Thymus (tissue), 11 donors: Measurements from ENCODE around the gene CD101. TPM values are rescaled to one million over a fixed set of nuclear protein-coding genes. Genes with fewer than 3 reads are reported as not detected.
A peak's percentile ranks its signal among the peaks of the same experiment; 100 is the strongest.

Experiments
- DNase-seq, 9 donors: peaks; one replicate each; pipeline ENCODE4 v3.0.0-alpha.2; 2013; ENCODE audit warnings: low spot score in 9 of 9, low read depth in 6 of 9, missing footprints in 1 of 9
- H3K27ac ChIP-seq, 2 donors: one replicate each; pipeline ENCODE4 v1.5.1; 2013; ENCODE audit warnings: control low read depth in 1 of 2, low read depth in 1 of 2, low read length in 1 of 2, mild to moderate bottlenecking in 1 of 2, moderate library complexity in 1 of 2
- H3K27me3 ChIP-seq, 2 donors: one replicate each; pipeline ENCODE4 v1.5.1; 2013; ENCODE audit warnings: low read length in 1 of 2; ENCODE audit not compliant: control insufficient read depth in 2 of 2, insufficient read depth in 1 of 2
- H3K36me3 ChIP-seq, 2 donors: one replicate each; pipeline ENCODE4 v1.5.1; 2013; ENCODE audit warnings: low read length in 1 of 2, mild to moderate bottlenecking in 1 of 2, moderate library complexity in 1 of 2; ENCODE audit not compliant: control insufficient read depth in 2 of 2, insufficient read depth in 2 of 2
- H3K4me1 ChIP-seq, 2 donors: one replicate each; pipeline ENCODE4 v1.5.1; 2013; ENCODE audit warnings: low read length in 2 of 2; ENCODE audit not compliant: control insufficient read depth in 2 of 2, insufficient read depth in 2 of 2
- H3K4me3 ChIP-seq, 2 donors: one replicate each; pipeline ENCODE4 v1.5.1; 2013; ENCODE audit warnings: low read length in 2 of 2, control low read depth in 1 of 2, mild to moderate bottlenecking in 1 of 2
- H3K9me3 ChIP-seq, 2 donors: one replicate each; pipeline ENCODE4 v1.5.1; 2013; ENCODE audit warnings: low read length in 1 of 2, mild to moderate bottlenecking in 1 of 2; ENCODE audit not compliant: control insufficient read depth in 2 of 2, insufficient read depth in 1 of 2
- WGBS: extraction: QIAGEN DNeasy Blood & Tissue Kit; methylation state at CpG from one replicate; pipeline ENCODE4 v1.1.7; 2013; 5-methylcytosine and 5-hydroxymethylcytosine counted together
- polyA plus RNA-seq: library from polyadenylated mRNA; stranded (reverse); fragments of 200-250 nt; gene quantifications from one replicate; pipeline ENCODE4 v1.2.3, GENCODE V29; 2013
- total RNA-seq: library from RNA; stranded (reverse); fragments of 120-200 nt; gene quantifications from one replicate; pipeline ENCODE4 v1.2.4, GENCODE V29; 2013
- donor health status: healthy.

CD101 gene
- total and polyA plus RNA-seq, 2 donors, result 3.4 to 3.8 TPM

GRCh38 chr1:116983112-116983511 is 18.4 kb upstream of the CD101 start:
- Histone ChIP-seq H3K36me3 (no peaks in the 10 kb centered on the region), H3K27me3 (no peaks in the 10 kb centered on the region), H3K4me3 (no peak overlapping the region), H3K4me1 (peaks cover 3 to 31% of the 10 kb centered on the region in 2 donors), H3K27ac (no peak overlapping the region), H3K9me3 (no peaks in the 10 kb centered on the region)
- WGBS, result 85% methylated on average over 5 of the region's 5 CpGs
- DNase-seq, result no peak

GRCh38 chr1:116983678-116984077 is 17.9 kb upstream of the CD101 start:
- no peak for DNase-seq
- H3K27ac ChIP-seq, result no peak overlapping the region
- peaks cover 3 to 33% of the 10 kb centered on the region in 2 donors for H3K4me1 ChIP-seq
- 96% methylated on average over 4 of the region's 4 CpGs for WGBS
- no peak overlapping the region for H3K4me3 ChIP-seq
- H3K27me3 ChIP-seq, result no peaks in the 10 kb centered on the region
- no peaks in the 10 kb centered on the region for H3K9me3 ChIP-seq
- no peaks in the 10 kb centered on the region for H3K36me3 ChIP-seq

- Histone ChIP-seq H3K27me3 (no peaks in the 10 kb centered on the region), H3K36me3 (no peaks in the 10 kb centered on the region), H3K4me3 (no peak overlapping the region), H3K27ac (peak overlapping the region in 1 of 2 donors; percentile 22), H3K4me1 (peaks cover 3 to 38% of the 10 kb centered on the region in 2 donors), H3K9me3 (peaks cover 0 to 2% of the 10 kb centered on the region in 2 donors)
- DNase-seq, result no peak
- 98% methylated on average over 14 of the region's 14 CpGs for WGBS
Observed at GRCh38 chr1:116984406-116985160, 17.0 kb upstream of the CD101 start.

- Histone ChIP-seq H3K36me3 (no peaks in the 10 kb centered on the region), H3K9me3 (peaks cover 0 to 2% of the 10 kb centered on the region in 2 donors), H3K27me3 (no peaks in the 10 kb centered on the region), H3K4me3 (peak overlapping the region; percentile 4 to 28), H3K27ac (peak overlapping the region; percentile 84 to 92), H3K4me1 (peaks cover 7 to 47% of the 10 kb centered on the region in 2 donors)
- peak in 6 of 9 donors; percentile 30 to 75 (median 47) for DNase-seq
- WGBS, result 46% methylated on average over 29 of the region's 29 CpGs
Observed at GRCh38 chr1:116986421-116987255, 14.9 kb upstream of the CD101 start.

GRCh38 chr1:116987256-116987555 is 14.4 kb upstream of the CD101 start:
- Histone ChIP-seq H3K4me3 (peak overlapping the region; percentile 4 to 28), H3K4me1 (peaks cover 10 to 50% of the 10 kb centered on the region in 2 donors), H3K27me3 (no peaks in the 10 kb centered on the region), H3K27ac (peak overlapping the region; percentile 84 to 92), H3K36me3 (no peaks in the 10 kb centered on the region), H3K9me3 (peaks cover 0 to 2% of the 10 kb centered on the region in 2 donors)
- DNase-seq, result peak; percentile 45 to 89 (median 73)
- 2% methylated on average over 11 of the region's 11 CpGs for WGBS

- no peak for DNase-seq
- Histone ChIP-seq H3K36me3 (no peaks in the 10 kb centered on the region), H3K9me3 (peaks cover 0 to 2% of the 10 kb centered on the region in 2 donors), H3K4me3 (no peak overlapping the region), H3K4me1 (peaks cover 10 to 50% of the 10 kb centered on the region in 2 donors), H3K27ac (no peak overlapping the region), H3K27me3 (no peaks in the 10 kb centered on the region)
- WGBS, result 97% methylated on average over 7 of the region's 7 CpGs
Observed at GRCh38 chr1:116988248-116988647, 13.3 kb upstream of the CD101 start.

- DNase-seq, result no peak
- peaks cover 0 to 2% of the 10 kb centered on the region in 2 donors for H3K9me3 ChIP-seq
- H3K36me3 ChIP-seq, result no peaks in the 10 kb centered on the region
- H3K4me3 ChIP-seq, result no peak overlapping the region
- H3K27ac ChIP-seq, result no peak overlapping the region
- peaks cover 10 to 50% of the 10 kb centered on the region in 2 donors for H3K4me1 ChIP-seq
- WGBS, result 94% methylated on average over 2 of the region's 2 CpGs
- H3K27me3 ChIP-seq, result no peaks in the 10 kb centered on the region
Observed at GRCh38 chr1:116988908-116989307, 12.7 kb upstream of the CD101 start.

- Histone ChIP-seq H3K4me1 (peaks cover 10 to 43% of the 10 kb centered on the region in 2 donors), H3K27ac (no peak overlapping the region), H3K36me3 (no peaks in the 10 kb centered on the region), H3K27me3 (no peaks in the 10 kb centered on the region), H3K9me3 (peaks cover 0 to 2% of the 10 kb centered on the region in 2 donors), H3K4me3 (no peak overlapping the region)
- 94% methylated on average over 5 of the region's 5 CpGs for WGBS
- no peak for DNase-seq
Observed at GRCh38 chr1:116989835-116990234, 11.7 kb upstream of the CD101 start.

- H3K36me3 ChIP-seq, result no peaks in the 10 kb centered on the region
- no peak for DNase-seq
- WGBS, result 95% methylated on average over 12 of the region's 12 CpGs
- H3K4me3 ChIP-seq, result no peak overlapping the region
- no peaks in the 10 kb centered on the region for H3K27me3 ChIP-seq
- H3K4me1 ChIP-seq, result peaks cover 10 to 41% of the 10 kb centered on the region in 2 donors
- H3K9me3 ChIP-seq, result peaks cover 0 to 2% of the 10 kb centered on the region in 2 donors
- no peak overlapping the region for H3K27ac ChIP-seq
Observed at GRCh38 chr1:116990612-116991151, 10.9 kb upstream of the CD101 start.
